GM23248 (cell line): ENCODE results near the gene TMEM82.

Source experiments
- EZH2 ChIP-seq: fragments of 200-600 bp; sonication (generic); IDR thresholded peaks from 2 replicates; pipeline ENCODE4 v1.6.1; 2018; ENCODE audit warnings: antibody characterized with exemption, mild to moderate bottlenecking; ENCODE audit not compliant: insufficient read depth, poor library complexity, severe bottlenecking
- EZH2phosphoT487 ChIP-seq: fragments of 200-600 bp; sonication (generic); IDR thresholded peaks from 2 replicates; pipeline ENCODE4 v1.6.1; 2018; ENCODE audit warnings: antibody characterized with exemption, moderate library complexity, mild to moderate bottlenecking, low read depth; ENCODE audit not compliant: insufficient read depth

- TF ChIP-seq EZH2 = no peak
- TF ChIP-seq EZH2phosphoT487 = no peak
Measured at GRCh38 chr1:15771836-15772515, 29.7 kb downstream of the TMEM82 start.
